DMS79 treated with DMSO at 0.1 percent for 48 hours (cell line): Measurements from ENCODE around the gene GCH1.

Experiments used
- DNase-seq: peaks from one replicate; lab custom pipeline; 2025; lab: John Stamatoyannopoulos, UW

GCH1 gene

DNA sequence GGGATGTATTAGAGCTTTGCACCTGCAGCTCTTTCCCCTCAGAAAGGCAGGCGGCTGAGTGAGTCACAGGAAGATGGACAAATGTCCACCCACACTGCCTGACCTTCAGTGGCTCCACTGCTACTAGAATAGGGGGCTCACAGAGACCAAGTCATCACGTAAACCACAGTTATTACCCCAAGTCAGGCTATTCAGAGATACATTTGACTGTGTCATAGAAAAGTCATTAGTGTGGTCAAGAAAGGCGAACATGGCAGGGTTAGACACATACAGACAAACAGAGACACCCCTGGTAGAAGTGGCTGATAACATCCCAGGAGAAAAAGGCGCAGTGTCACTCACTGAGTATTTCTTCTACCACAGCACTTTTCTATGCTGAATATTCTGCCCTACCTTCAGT, 36.0 kb downstream of the GCH1 start:
- DNase-seq, result no peak

GRCh38 chr14:54864526-54864925, 38.1 kb downstream of the GCH1 start:
- DNase-seq, result no peak

DNA sequence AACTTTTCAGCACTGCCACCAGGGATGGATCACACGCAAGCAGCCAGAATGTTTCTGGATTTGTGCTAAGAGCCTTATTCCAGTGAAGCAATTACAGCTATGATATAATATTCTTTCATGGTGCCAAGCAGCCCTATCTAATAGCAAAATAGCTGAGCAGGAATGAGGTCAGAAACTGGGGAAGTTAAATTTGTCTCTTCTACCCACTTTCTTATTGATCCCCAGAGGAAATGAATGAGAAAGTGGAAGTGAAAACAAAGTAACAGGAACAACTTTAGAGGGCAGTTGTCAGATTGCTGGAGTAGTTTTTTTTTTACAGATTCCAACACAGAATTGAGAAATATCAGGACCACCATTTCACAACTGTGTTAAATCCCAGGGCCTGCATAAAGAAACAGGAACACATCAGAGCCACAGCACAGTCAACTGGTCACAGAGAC, 44.8 kb downstream of the GCH1 start:
- no peak for DNase-seq

DNA sequence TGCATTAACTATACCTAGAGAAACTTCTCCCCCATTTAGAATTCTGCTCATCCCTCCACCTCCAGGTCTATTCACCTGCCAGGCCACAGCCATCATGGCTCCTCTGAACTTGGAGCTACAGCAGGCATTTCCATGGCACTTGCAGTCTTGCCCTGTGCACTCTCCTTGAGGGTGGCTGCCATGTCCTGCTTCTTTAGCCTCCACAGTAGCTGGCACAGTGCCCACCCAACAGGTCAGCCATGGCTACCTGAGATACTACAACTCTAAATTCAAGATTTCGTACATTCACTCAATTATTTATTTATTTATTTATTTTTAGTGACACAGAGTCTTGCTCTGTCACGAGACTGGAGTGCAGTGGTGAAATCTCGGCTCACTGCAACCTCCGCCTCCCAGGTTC, 46.5 kb downstream of the GCH1 start:
- DNase-seq, result no peak

DNA sequence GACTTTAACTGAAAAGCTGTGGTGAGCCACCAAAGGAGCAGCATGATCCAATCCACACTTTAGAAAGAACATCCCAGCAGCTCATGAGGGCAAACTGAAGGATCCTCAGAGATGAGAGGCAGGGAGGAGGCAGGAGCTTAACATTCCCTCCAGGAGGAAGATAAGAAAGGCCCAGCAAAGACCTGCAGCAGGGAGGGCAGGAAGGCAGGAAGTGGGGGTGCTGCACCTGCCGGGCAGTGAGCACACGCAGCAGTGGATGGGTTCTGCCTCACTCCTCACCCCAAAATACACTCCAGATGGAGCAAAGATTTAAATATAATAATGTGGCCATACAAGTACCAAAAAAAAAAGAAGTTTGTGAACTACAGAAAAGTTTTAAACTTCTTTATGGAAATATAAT, 48.4 kb downstream of the GCH1 start:
- no peak for DNase-seq

DNA sequence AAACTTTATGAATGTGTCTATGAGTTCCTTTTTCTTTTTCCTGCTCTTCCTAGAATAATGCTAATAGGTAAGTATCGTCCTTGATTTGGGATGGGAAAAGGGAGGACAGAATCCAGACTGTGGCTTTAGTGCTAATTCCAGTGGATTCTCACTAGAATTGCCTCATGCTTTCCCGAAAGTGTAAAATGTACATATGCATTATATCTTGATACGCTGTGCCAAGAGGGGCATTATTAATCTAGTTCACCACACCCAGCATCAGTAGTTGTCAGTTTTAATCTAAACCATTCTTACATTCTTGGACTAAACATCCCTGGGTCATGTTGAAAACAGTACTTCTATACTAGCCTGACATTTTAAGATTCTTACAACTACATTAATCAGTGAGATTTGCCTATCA, 49.3 kb downstream of the GCH1 start:
- DNase-seq, result no peak

- no peak for DNase-seq
Observed at GRCh38 chr14:54852215-54852614, 50.4 kb downstream of the GCH1 start.

DNA sequence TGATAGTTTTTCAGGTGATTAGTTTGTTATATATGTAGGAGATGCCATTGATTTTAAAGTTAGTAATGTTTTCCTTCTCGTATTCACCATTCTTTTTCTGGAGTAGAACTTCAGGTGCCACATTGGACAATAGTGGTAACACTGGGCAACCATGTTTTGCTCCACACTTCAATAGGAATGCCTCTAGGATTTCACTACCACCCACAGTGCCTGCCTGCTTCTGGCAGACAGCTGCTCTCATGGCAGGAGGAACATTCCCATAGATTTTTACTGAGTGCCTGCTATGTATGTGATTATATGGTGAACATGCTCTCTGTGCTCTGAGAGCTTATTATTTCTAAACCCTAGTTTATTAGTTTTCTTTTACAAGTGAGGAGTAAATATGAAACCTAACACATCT, 53.7 kb downstream of the GCH1 start:
- no peak for DNase-seq

DNA sequence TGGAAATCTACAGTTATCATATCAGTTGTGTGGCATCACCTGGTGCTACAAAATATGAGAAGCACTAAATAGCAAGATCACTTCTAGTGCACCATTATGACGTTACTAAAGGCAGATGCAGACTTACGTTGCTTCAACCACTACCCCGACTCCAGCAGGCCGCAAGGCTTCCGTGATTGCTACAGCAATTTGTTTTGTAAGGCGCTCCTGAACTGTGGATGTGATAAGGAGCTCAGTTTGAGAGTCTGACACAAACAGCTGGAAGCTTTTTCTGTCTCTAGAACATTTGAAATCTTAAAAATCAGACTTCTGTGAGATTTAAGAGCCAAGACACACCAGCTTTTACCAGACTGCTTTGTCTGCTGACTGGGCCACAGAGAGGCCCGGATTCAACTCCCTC, 57.0 kb downstream of the GCH1 start:
- no peak for DNase-seq

DNA sequence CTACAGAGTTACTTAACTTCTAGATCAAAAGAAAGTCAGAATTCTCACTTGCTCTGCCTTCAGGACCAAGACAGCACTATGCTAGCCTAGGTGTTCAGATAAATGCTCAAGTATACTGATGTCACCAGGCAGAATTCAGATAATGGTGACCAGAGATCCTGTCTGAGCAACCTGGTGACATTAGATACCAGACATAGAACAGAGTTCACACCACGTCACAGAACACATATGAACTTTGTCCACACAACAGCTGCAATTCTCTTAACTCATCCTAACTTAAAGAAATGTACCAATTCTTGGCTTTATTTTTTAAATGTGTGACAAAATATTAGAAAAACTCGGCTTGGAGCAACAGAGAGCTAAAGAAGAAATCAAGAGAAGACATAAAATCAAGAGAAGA, 58.1 kb downstream of the GCH1 start:
- no peak for DNase-seq

GRCh38 chr14:54840798-54841197, 61.8 kb downstream of the GCH1 start:
- DNase-seq, result no peak

DNA sequence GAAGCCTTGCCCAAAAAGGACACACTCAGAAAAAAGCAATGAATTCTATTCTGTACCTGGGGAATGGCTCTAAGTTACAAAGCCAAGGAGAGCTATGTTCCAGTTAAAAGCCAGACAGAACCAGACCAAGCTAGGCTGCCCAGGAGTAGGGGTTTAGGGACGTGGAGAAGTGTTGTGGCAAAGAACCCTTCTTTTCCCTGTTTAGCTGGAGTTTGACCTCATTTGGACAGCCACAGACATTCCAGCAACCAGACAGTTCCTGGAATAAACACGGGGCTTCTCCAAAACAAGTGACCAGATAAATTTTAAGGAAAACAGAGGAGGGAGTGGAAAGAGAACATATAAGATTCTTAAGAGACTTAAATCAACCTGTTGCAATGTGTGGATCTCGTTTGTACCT, 62.3 kb downstream of the GCH1 start:
- no peak for DNase-seq

GRCh38 chr14:54839701-54840119, 62.9 kb downstream of the GCH1 start:
- no peak for DNase-seq

- no peak for DNase-seq
Observed at GRCh38 chr14:54838931-54839512, 63.6 kb downstream of the GCH1 start.

- no peak for DNase-seq
Observed at GRCh38 chr14:54837508-54838149, 65.0 kb downstream of the GCH1 start.

DNA sequence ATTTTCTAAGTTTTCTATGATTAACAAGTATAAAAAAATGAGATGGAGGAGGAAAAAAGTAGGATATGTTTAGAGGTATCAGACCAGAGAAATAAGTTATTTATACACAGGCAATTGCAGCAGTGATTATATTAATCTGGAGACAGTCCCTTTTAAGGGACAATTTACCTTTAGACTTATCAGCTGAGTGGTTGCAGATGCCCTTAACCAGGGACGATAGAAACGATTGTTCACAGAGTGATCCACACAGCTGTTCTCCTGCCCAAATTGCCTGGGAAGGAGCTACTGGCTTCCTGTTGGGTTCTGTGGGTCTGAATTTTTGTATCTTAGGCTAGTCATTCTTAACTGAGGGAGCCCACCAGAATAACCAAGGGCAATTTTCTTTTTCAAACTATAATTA, 66.4 kb downstream of the GCH1 start:
- DNase-seq, result no peak

DNA sequence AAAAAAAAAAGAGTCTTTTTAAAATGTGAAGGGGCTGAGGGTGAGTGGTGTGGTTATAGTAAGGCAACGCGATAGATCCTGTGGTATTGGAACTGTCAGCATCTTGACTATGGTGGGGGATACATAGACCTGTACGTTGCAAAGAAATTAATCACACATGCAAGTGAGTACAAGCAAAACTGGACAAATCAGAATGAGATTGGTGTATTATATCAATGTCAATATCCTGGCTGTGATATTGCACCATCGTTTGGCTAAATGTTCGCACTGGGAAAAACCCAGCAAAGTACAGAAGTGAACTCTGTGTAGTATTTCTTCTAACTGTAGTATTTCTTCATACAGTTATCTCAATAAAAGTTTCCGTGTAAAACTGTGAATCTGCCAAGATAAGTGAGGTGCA, 67.9 kb downstream of the GCH1 start:
- no peak for DNase-seq

DNA sequence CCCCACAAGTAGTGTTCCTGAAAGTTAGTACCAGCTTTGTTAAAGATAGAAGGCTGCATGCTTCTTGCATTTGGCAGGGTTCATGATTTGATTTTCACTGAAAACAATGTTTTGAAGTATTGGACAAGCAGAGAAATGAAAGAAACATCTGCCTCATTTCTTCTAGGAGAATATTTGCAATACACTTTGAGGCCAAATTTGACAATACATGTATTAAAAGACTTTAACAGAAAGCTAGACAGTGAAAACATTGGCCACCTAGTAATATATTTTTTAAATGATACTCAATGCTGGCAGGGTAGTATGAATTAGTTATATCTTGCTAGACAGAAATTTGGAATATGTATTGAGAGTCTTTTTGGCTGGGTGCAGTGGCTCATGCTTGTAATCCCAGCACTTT, 68.5 kb downstream of the GCH1 start:
- DNase-seq, result no peak

DNA sequence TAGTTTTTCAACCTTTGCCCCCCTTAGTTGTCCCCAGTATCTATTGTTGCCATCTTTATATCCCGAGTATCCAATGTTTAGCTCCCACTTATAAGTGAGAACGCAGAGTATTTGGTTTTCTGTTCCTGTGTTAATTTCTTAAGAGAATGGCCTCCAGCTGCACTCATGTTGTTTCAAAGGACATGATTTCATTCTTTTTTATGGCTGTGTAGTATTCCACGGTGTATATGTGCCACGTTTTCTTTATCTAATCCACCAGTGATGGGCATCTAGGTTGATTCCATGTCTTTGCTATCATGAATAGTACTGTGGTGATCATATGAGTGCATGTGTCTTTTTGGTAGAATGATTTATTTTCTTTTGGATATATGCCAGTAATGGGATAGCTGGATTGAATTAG, 72.0 kb downstream of the GCH1 start:
- no peak for DNase-seq

DNA sequence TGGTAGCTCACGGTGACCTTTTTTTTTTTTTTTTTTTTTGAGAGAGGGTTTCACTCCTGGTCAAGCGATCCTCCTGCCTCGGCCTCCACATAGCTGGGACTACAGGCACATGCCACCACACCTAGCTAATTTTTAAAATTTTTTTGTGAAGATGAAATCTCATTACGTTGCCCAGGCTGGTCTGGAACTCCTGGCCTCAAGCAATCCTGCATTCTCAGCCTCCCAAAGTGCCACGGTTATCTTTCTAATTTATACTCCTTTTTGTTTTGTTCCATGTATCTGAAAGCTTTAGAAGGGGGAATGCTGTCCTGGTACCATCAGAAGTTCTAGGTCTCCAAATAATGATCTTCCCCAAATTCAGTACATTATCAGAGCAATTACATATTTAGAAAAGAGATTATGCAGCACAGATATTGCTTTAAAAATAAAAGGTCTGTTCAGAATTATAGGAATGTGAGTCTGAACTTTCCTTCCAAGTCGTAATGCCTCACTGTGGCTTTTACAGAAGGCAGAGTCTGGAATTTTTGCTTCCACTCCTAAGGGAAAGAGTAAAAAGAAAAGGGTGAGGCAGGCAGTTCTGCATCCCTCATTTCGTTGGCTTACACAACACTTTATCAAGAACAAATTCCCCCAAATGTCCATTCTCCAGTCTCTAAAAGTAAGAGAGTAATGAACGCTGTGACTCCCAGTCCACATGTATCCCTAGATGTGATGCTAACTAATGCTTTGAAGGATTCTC, 73.0 kb downstream of the GCH1 start:
- no peak for DNase-seq

DNA sequence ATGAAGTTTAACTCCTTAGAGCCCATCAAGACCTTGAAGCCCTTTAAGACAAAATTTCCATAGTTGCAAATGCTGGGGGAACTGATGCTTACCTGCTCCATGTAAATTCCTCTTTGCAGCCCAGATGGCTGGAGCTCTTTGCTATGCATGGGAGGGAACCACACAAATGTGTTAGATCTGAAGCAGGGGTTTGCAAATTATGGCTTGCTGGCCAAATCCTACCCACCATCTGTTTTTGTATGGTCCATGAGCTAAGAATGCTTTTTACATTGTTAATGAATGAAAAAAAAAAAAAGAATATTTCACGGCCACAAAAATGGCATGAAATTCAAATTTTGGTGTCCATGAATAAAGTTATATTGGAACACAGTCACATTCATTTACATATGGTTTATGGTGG, 74.6 kb downstream of the GCH1 start:
- no peak for DNase-seq

GRCh38 chr14:54823757-54824549, 78.7 kb downstream of the GCH1 start:
- DNase-seq, result no peak

DNA sequence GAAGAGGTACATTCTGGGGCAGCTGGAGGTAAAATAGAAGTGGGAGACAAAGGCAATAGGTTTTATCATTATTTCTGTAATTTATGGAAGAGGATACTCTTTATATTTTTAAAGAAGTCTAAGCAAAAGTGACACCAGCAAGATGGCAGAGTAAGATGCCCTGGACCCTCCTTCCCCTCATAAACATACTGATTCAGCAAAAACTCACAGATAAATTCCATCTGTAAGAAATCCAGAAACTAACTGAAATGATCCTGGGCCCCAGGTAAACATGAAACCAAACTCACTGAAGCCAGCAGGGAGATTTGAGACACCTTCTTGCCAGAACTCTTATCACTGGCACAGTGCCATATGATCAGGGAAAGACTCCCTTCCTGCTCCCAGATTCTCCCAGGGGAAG, 79.9 kb downstream of the GCH1 start:
- DNase-seq, result no peak
